Left lobe of liver (tissue), 2 donors: ENCODE results near the gene ATXN10. TPM values are rescaled to one million over a fixed set of nuclear protein-coding genes. Genes with fewer than 3 reads are reported as not detected.
"Not testable (repeated sequence)": the region's sequence is repeated elsewhere in the genome, so short reads cannot be mapped to it uniquely, and the experiment has no call there.

Source experiments
- ATAC-seq: fragments of 200-7000 bp; cut with Tn5 transposase; one replicate; pipeline ENCODE4 v1.9.1; 2020; ENCODE audit warnings: mild to moderate bottlenecking, moderate library complexity
- DNase-seq: peaks from one replicate; pipeline ENCODE4 v3.0.0-alpha.2; 2020; ENCODE audit warnings: low spot score
- total RNA-seq: library from RNA; stranded (reverse); gene quantifications from one replicate; pipeline ENCODE4 v1.2.1, GENCODE V29; 2021
- donor health status: DM: no; HTN: no; CAD: no; lungs with moderate emphysema.
- donor health status: DM: no; HTN: yes; CAD: no.

The ATXN10 gene
- total RNA-seq, 1 donor from 2014 or later, result 71.7 TPM

- ATAC-seq (no peak), DNase-seq (no peak)
Observed at GRCh38 chr22:45676024-45676423, 4.4 kb downstream of the ATXN10 start.

GRCh38 chr22:45677063-45677462 is 5.4 kb downstream of the ATXN10 start:
- no peak for ATAC-seq

GRCh38 chr22:45678961-45679912 is 7.6 kb downstream of the ATXN10 start:
- DNase-seq, result no peak
- no peak for ATAC-seq

More at GRCh38 chr22:45677063-45677462, 5.4 kb downstream of the ATXN10 start:
- no peak for DNase-seq

GRCh38 chr22:45680932-45681700 is 9.5 kb downstream of the ATXN10 start:
- DNase-seq (no peak), ATAC-seq (no peak)

- no peak for ATAC-seq
- no peak for DNase-seq
Observed at GRCh38 chr22:45682064-45682463, 10.4 kb downstream of the ATXN10 start.

DNA sequence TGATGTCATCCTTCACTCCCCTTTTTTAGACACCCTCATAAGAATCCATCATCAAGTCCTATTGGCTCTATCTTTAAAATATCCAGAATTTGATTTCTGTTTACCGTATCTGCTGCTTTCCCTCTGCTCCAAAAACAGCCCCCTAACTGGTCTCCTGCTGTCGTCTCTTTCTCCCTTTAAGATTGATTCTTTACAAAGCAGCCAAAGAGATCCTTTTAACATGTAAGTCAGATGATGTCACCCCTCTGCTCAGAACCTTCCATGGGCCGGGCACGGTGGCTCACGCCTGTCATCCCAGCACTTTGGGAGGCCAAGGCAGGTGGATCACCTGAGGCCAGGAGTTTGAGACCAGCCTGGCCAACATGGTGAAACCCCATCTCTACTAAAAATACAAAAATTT is 11.1 kb downstream of the ATXN10 start:
- DNase-seq, ATAC-seq: not testable (repeated sequence)

DNA sequence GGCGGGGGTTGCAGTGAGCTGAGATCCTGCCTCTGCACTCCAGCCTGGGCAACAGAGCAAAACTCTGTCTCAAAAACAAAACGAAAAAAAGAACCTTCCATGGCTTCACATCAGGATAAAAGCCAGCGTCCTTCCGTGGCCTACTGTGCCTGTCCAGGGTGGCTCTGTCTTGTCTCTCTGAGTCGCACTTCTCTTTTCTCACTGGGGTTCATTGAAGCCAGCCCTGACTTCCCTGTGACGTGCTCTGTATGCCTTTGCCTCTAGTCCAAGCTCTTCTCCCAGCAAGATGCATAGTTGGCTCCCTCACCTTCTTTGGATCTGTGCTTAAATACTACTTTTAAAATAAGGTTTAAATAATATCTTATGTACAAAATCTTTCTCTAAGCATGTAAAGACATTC is 11.6 kb downstream of the ATXN10 start:
- DNase-seq (no peak), ATAC-seq (peak; percentile 46)

GRCh38 chr22:45683680-45684079 is 12.0 kb downstream of the ATXN10 start:
- ATAC-seq (no peak), DNase-seq (no peak)

- no peak for DNase-seq
- no peak for ATAC-seq
Observed at GRCh38 chr22:45684169-45684568, 12.5 kb downstream of the ATXN10 start.

DNA sequence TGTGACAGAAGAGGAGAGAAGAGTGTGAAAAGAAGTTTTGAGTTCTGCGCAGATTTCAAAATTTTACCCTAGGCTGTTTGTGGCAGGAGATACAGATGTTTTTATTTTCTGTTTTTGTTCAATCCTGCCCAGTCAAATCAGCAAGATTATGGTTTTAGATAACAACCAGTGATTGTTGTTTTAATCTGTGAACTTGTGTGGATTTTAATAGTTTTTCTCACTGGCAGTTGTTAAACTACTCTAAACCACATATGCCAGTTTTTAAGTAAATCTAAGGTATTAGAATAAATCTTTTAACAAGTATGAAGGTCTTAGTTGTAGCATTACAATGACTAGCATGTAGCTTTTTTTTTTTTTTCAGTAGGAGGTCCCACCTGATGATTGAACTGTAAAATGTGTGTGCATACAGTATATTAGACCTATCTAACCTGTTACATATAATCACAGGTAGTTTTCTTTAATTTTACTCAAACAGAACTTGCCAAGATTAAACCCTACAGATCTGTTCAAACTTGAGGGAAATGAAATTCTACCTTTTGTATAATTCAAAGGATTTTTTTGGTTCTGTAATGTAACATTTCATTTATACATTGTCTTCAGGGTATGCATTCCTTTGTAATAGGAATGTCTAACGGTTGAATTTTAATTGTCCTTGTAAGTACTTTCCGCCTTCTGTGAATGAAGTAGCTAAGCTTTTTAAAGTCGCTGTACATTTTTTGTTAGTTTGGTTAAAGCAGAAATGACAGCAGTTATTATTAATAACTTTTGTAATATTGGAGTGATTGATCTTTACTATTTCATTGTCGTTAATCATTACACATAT is 13.3 kb downstream of the ATXN10 start:
- no peak for ATAC-seq
- no peak for DNase-seq

DNA sequence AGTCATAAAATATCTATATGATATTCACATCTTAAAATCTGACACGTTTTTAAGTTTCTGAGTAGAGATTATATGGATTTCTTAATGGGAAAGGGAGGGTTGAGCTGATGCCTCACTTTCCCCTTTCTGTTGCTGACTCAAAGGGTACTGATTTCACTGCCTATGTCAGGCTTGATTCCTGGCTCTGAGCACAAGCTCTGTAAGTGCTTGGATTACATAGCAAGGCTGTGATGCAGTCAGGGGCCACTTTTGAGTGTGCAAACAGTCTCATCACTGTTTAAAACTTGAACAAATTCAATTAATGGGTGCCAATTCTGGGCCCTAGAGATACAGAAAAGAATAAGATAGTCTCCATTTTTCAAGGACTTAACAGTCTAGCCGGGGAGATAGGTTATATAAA is 14.4 kb downstream of the ATXN10 start:
- DNase-seq, result no peak
- ATAC-seq, result no peak

DNA sequence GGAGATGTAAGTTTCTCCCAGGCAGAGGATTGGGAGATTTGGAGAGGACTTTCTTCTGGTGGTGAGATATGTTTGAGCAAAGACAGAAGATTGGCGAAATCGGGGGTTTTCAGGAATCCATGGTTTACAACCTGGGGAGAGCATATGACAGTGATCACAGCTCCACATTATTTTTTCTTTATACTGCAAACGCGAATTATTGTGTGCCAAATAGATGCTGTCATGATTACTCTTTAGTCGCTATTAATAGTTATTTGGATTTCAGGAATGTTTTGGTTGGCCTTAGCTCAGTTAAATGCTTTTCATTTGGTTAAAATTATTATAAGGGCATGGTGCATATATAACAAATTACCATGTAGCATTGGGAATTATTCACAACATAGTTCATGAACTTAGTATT is 15.2 kb downstream of the ATXN10 start:
- ATAC-seq, result no peak
- DNase-seq, result no peak

- DNase-seq (peak; percentile 60), ATAC-seq (peak; percentile 96)
Observed at GRCh38 chr22:45688600-45689080, 17.0 kb downstream of the ATXN10 start.

- DNase-seq (no peak), ATAC-seq (peak; percentile 18)
Observed at GRCh38 chr22:45689211-45689610, 17.6 kb downstream of the ATXN10 start.

- DNase-seq (no peak), ATAC-seq (no peak)
Observed at GRCh38 chr22:45690008-45690407, 18.4 kb downstream of the ATXN10 start.

DNA sequence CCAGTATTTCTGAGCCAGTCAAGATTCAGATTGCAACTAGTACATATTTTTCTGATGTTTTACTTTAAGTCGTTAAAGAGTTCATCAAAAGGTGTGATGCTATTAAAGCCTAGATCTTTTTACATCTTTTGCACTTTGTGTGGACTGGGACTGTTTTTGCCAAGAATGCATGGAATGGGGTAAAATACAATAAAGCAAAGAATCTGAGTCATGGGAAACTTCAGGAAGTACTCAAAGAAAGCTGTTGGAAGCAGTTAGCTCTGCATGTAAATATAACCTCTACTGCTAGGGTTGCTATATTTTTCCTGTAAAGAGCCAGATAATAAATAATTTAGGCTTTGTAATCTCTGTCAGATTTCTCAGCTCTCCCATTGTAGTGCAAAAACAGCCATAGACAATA is 20.9 kb downstream of the ATXN10 start:
- no peak for ATAC-seq
- DNase-seq, result no peak

- DNase-seq (no peak), ATAC-seq (no peak)
Observed at GRCh38 chr22:45693835-45694234, 22.2 kb downstream of the ATXN10 start.

DNA sequence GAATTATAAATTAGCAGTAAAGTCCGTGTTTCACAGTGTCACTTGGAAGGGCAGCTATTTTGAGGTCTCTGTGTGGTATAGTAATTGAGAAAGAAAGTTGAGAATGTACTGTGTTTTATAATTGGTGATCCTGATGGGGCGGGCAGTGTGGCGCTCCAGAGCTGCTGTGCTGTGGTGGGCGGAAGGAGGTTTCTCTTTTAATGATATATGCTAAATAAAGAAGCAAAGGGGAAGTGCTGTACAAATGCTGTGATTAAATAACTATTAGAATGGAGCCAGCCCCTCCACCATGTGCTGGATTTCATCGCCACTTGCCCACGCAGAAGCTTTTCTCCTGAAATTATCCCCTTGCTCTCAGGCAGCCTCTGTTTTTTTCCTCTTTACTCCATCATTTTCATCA is 24.6 kb downstream of the ATXN10 start:
- no peak for ATAC-seq
- DNase-seq, result no peak

DNA sequence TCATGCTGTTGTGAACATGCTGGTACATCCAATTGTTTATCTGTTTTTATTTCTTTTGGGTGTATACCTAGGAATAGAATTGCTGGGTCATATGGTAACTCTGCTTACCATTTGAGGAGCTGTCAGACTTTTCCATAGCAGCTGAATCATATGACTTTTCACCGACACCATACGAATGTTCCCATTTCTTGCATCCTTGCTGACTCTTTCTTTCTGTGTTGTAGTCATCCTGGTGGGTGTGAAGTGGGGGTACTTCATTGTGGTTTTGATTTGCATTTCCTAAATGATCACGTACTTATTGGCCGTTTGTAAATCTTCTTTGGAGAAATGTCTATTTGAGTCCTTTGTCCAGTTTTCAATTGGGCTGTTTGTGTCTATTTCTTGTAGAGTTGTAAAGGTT is 26.5 kb downstream of the ATXN10 start:
- ATAC-seq (no peak), DNase-seq (no peak)

GRCh38 chr22:45702981-45703380 is 31.3 kb downstream of the ATXN10 start:
- no peak for ATAC-seq
- no peak for DNase-seq

GRCh38 chr22:45703758-45704157 is 32.1 kb downstream of the ATXN10 start:
- ATAC-seq, result no peak
- no peak for DNase-seq
